Lung microvascular endothelial cell (primary cell): Measurements from ENCODE around the gene TNFAIP8. TPM values are rescaled to one million over a fixed set of nuclear protein-coding genes. Genes with fewer than 3 reads are reported as not detected.

Experiments
- DNase-seq, 2 donors: peaks; one replicate each; pipeline versions ENCODE4 v3.0.0 to v3.0.0-alpha.2; 2010; ENCODE audit warnings: low read depth in 2 of 2
- total RNA-seq: library from RNA; depleted of rRNA; stranded (reverse); fragments of >200 nt; gene quantifications from 2 replicates; pipeline ENCODE4 v1.2.1, GENCODE V29; 2014

Gene TNFAIP8
- total RNA-seq, 1 donor from 2014 or later: 5.4 TPM

GRCh38 chr5:119390404-119390803 lies 34.6 kb downstream of the TNFAIP8 start:
- DNase-seq: no peak

GRCh38 chr5:119393201-119393691 lies 37.4 kb downstream of the TNFAIP8 start:
- no peak for DNase-seq

- peak; percentile 8 to 68 for DNase-seq
Observed at GRCh38 chr5:119393746-119394145, 37.9 kb downstream of the TNFAIP8 start.

- DNase-seq: no peak
Observed at GRCh38 chr5:119395080-119395836, 39.4 kb downstream of the TNFAIP8 start.

GRCh38 chr5:119396030-119396664 lies 40.3 kb downstream of the TNFAIP8 start:
- no peak for DNase-seq

- peak; percentile 46 to 62 for DNase-seq
Observed at GRCh38 chr5:119397518-119398380, 41.9 kb downstream of the TNFAIP8 start.

GRCh38 chr5:119398727-119399466 lies 43.1 kb downstream of the TNFAIP8 start:
- peak in 1 of 2 donors; percentile 9 for DNase-seq

- no peak for DNase-seq
Observed at GRCh38 chr5:119400245-119400644, 44.4 kb downstream of the TNFAIP8 start.

- DNase-seq: no peak
Observed at GRCh38 chr5:119402081-119402480, 46.3 kb downstream of the TNFAIP8 start.

- no peak for DNase-seq
Observed at GRCh38 chr5:119402555-119402954, 46.7 kb downstream of the TNFAIP8 start.

GRCh38 chr5:119404033-119404432 lies 48.2 kb downstream of the TNFAIP8 start:
- DNase-seq: no peak

- no peak for DNase-seq
Observed at GRCh38 chr5:119405419-119405818, 49.6 kb downstream of the TNFAIP8 start.

GRCh38 chr5:119406551-119407110 lies 50.8 kb downstream of the TNFAIP8 start:
- no peak for DNase-seq

GRCh38 chr5:119409235-119409815 lies 53.5 kb downstream of the TNFAIP8 start:
- peak; percentile 13 for DNase-seq

- no peak for DNase-seq
Observed at GRCh38 chr5:119410448-119411159, 54.8 kb downstream of the TNFAIP8 start.

GRCh38 chr5:119411361-119412278 lies 55.8 kb downstream of the TNFAIP8 start:
- peak; percentile 78 to 80 for DNase-seq

- DNase-seq: no peak
Observed at GRCh38 chr5:119412279-119413227, 56.7 kb downstream of the TNFAIP8 start.
